NCI-H774 (cell line): ENCODE data around the gene CPO.
"Not testable (repeated sequence)": the region's sequence is repeated elsewhere in the genome, so short reads cannot be mapped to it uniquely, and the experiment has no call there.

Source experiments
- DNase-seq: peaks from one replicate; lab custom pipeline; 2025; lab: John Stamatoyannopoulos, UW

Gene CPO

GRCh38 chr2:206939340-206939739, at the start of gene CPO:
Gene CPO, plus strand, starts transcription at chr2:206939518. Its CDS starts 82 bp downstream, at chr2:206939600.
- DNase-seq: no peak

DNA sequence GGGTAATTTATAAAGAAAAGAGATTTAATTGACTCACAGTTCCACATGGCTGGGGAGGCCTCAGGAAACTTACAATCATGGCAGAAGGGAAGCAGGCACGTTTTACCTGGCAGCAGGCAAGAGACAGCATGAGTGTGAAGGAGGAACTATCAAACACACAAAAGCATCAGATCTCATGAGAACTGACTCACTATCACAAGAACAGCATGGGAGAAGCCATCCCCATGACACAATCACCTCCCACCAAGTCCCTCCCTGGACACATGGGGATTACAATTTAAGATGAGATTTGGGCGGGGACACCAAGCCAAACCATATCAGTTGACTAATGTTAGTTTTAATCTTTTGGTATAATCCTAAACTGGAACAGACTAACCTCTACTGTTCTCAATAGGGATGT, 49.1 kb upstream of the CPO start:
- no peak for DNase-seq

GRCh38 chr2:206890926-206891325, 48.4 kb upstream of the CPO start:
- DNase-seq: no peak

DNA sequence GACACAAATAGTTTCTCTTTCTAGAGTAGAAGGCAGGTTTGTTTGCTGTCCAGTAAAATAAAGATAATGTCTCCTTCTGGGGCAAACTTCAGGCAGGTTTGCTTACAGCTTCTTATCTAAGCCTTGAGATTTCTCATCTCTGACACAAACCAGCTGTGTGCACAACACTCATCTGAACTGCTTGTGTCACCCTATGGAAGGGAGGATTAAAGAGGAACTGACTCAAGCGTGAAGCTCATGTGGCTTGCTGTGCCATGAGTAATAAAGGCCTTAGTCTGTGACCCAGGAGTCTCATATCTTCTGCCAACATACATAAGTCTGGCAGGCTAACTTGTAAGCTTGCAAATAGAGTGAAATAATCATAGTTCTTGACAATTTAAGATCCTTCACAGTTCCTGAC, 24.2 kb upstream of the CPO start:
- no peak for DNase-seq

GRCh38 chr2:206918263-206918662, 21.1 kb upstream of the CPO start:
- DNase-seq: no peak

GRCh38 chr2:206920310-206920709, 19.0 kb upstream of the CPO start:
- DNase-seq: no peak

- DNase-seq: no peak
Measured at GRCh38 chr2:206920951-206921350, 18.4 kb upstream of the CPO start.

- no peak for DNase-seq
Measured at GRCh38 chr2:206921529-206921928, 17.8 kb upstream of the CPO start.

GRCh38 chr2:206935991-206936842, 3.1 kb upstream of the CPO start:
- no peak for DNase-seq

- no peak for DNase-seq
Measured at GRCh38 chr2:206936843-206937230, 2.5 kb upstream of the CPO start.

GRCh38 chr2:206937555-206937954, 1.8 kb upstream of the CPO start:
- no peak for DNase-seq

GRCh38 chr2:206940546-206940945, 1.2 kb downstream of the CPO start:
- DNase-seq: no peak

- DNase-seq: no peak
Measured at GRCh38 chr2:206942592-206943478, 3.5 kb downstream of the CPO start.

DNA sequence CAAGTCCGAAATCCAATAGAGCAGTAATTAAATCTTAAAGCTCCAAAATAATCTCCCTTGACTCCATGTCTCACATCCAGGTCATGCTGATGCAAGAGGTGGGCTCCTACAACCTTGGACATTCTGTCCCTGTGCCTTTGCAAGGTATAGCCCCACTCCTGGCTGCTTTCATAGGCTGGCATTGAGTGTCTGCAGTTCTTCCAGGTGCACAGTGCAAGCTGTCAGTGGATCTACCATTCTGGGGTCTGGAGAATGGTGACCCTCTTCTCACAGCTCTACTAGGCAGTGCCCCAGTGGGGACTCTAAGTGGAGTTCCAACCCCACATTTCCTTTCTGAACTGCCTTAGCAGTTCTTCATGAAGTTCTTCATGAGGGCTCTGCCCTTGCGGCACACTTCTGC, 14.1 kb downstream of the CPO start:
- not testable (repeated sequence) for DNase-seq

DNA sequence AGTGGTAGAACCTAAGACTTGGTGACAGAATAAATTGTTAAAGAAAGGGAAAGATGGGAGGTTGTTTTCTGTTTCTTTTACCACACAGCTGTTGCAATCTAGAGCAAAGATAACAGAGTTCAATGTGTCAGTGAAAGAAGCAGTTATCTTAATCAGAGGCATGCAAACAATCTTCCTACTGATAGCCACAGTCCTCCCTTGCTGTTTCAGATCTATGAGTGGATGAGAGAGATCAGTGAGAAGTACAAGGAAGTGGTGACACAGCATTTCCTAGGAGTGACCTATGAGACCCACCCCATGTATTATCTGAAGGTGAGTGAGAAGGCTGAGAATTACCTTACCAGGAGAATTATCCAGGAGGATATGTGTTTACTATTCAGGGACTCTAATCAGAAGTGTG, 15.9 kb downstream of the CPO start:
- DNase-seq: no peak

- DNase-seq: no peak
Measured at GRCh38 chr2:206958261-206958660, 18.9 kb downstream of the CPO start.

GRCh38 chr2:206962966-206963365, 23.6 kb downstream of the CPO start:
- peak; percentile 8 for DNase-seq

GRCh38 chr2:206968134-206969086, 29.1 kb downstream of the CPO start:
- no peak for DNase-seq

DNA sequence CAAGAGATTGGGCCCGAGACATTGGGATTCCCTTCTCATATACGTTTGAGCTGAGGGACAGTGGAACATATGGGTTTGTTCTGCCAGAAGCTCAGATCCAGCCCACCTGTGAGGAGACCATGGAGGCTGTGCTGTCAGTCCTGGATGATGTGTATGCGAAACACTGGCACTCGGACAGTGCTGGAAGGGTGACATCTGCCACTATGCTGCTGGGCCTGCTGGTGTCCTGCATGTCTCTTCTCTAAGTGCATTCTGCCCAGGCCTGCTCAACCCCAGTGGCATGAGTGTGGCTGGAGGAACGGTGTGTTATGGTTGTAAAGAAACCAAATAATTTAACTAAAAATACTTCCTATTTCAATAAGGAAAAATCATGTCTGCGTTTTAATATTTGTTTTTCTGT, 29.9 kb downstream of the CPO start:
- DNase-seq: no peak

DNA sequence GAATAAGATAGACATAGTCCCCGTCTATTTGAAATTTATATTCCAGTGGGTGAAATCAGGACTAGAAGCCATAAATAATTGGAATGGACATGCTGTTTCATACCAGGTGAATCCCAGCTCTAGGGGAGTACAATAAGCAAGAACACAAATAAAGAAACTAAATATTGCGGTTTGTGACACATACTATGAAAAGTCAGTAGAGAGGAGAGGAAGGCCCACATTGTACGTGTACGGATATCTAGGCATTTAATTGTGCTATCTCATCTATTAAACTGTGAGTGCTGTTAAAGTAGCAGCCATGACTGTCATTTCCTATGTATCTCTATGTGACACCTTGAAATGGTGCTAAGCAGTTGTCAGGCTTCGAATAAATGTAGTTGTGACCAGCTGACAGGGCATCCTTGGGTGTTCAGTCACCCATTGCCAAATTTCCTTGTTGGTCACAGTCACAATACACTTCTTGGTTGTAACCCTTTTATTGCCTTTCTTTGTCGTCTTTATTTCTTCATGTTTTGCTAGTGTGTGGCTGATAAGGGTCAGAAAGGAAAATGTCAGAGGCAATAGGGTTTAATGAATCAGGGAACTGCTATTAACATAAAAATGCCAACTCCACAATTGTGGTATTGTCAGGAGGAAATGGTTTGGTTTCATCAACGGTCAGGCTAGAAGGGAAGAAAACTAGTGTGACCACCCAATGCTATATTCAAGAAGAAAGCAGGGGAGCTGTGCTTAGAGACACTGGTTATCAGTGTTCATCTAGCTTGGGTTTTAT, 31.5 kb downstream of the CPO start:
- DNase-seq: no peak

GRCh38 chr2:206971805-206972204, 32.5 kb downstream of the CPO start:
- no peak for DNase-seq
